HEK293 (cell line): ENCODE results near the gene DIRAS1.

Source experiments
- PRDM1 ChIP-seq: fragments of 450-650 bp; formaldehyde crosslinking; IDR thresholded peaks from 2 replicates; pipeline ENCODE4; 2016; ENCODE audit warnings: missing biosample characterization, missing genetic modification characterization
- SP2 ChIP-seq: fragments of 450-650 bp; formaldehyde crosslinking; IDR thresholded peaks from 2 replicates; pipeline ENCODE4 v1.5.1; 2016; ENCODE audit warnings: missing biosample characterization, missing genetic modification characterization
- TCF7L2 ChIP-seq: IDR thresholded peaks from 2 replicates; pipeline ENCODE4 v1.6.1; 2011; ENCODE audit warnings: low read depth, mild to moderate bottlenecking, inconsistent platforms, low read length, moderate library complexity, borderline replicate concordance
- ZBTB20 ChIP-seq: fragments of 450-650 bp; formaldehyde crosslinking; IDR thresholded peaks from 2 replicates; pipeline ENCODE4 v1.5.1; 2016; ENCODE audit warnings: missing biosample characterization, missing genetic modification characterization
- ZNF112 ChIP-seq: fragments of 450-650 bp; formaldehyde crosslinking; IDR thresholded peaks from 2 replicates; pipeline ENCODE4 v1.5.0; 2017; ENCODE audit warnings: missing biosample characterization, missing genetic modification characterization
- ZNF266 ChIP-seq: fragments of 450-650 bp; formaldehyde crosslinking; IDR thresholded peaks from 2 replicates; pipeline ENCODE4 v1.5.1; 2016; ENCODE audit warnings: missing biosample characterization, missing genetic modification characterization, low read depth
- ZNF510 ChIP-seq: fragments of 450-650 bp; formaldehyde crosslinking; IDR thresholded peaks from 2 replicates; pipeline ENCODE4 v1.5.1; 2018; ENCODE audit warnings: mild to moderate bottlenecking, missing genetic modification characterization, missing biosample characterization; ENCODE audit not compliant: insufficient replicate concordance
- ZNF768 ChIP-seq: fragments of 450-650 bp; formaldehyde crosslinking; IDR thresholded peaks from 2 replicates; pipeline ENCODE4 v1.5.1; 2018; ENCODE audit warnings: missing biosample characterization, mild to moderate bottlenecking, missing genetic modification characterization
- ZNF776 ChIP-seq: fragments of 450-650 bp; formaldehyde crosslinking; IDR thresholded peaks from 2 replicates; pipeline ENCODE4 v1.5.0; 2017; ENCODE audit warnings: missing biosample characterization, missing genetic modification characterization, borderline replicate concordance
- ZNF830 ChIP-seq: fragments of 450-650 bp; IDR thresholded peaks from 2 replicates; pipeline ENCODE4 v1.5.0; 2018; ENCODE audit warnings: missing biosample characterization, missing genetic modification characterization, low read depth, mild to moderate bottlenecking, moderate library complexity
- TF ChIP-seq, protein P1 (sequence below): fragments of 450-650 bp; formaldehyde crosslinking; IDR thresholded peaks from 2 replicates; pipeline ENCODE4 v1.5.1; 2016; ENCODE audit warnings: missing biosample characterization, missing genetic modification characterization
- TF ChIP-seq, protein P2 (sequence below): fragments of 450-650 bp; formaldehyde crosslinking; IDR thresholded peaks from 2 replicates; pipeline ENCODE4 v1.5.1; 2016; ENCODE audit warnings: missing biosample characterization, missing genetic modification characterization

DNA sequence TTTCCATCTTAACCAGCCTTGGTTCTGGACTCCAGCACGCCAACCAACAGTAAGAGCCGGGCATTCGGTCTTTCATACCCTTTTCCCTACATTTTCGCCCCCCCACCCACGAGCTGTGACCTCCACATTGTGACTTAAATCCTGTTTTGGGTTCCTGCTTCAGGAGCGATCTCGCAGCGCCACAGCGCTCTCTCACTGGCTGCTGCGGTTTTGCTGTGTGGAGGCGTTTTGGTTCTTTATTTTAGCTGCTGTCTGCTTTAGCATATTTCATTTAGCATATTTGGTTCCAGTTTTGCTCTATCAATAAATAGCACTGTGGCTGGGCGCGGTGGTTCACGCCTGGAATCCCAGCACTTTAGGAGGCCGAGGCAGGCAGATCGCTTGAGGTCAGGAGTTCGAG lies 38.2 kb upstream of the DIRAS1 start:
- TF ChIP-seq SP2, result no peak
- no peak for TF ChIP-seq TCF7L2
- TF ChIP-seq, protein P1, sequence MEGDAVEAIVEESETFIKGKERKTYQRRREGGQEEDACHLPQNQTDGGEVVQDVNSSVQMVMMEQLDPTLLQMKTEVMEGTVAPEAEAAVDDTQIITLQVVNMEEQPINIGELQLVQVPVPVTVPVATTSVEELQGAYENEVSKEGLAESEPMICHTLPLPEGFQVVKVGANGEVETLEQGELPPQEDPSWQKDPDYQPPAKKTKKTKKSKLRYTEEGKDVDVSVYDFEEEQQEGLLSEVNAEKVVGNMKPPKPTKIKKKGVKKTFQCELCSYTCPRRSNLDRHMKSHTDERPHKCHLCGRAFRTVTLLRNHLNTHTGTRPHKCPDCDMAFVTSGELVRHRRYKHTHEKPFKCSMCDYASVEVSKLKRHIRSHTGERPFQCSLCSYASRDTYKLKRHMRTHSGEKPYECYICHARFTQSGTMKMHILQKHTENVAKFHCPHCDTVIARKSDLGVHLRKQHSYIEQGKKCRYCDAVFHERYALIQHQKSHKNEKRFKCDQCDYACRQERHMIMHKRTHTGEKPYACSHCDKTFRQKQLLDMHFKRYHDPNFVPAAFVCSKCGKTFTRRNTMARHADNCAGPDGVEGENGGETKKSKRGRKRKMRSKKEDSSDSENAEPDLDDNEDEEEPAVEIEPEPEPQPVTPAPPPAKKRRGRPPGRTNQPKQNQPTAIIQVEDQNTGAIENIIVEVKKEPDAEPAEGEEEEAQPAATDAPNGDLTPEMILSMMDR (tag by site-specific recombination), result no peak
- no peak for TF ChIP-seq ZNF266
- no peak for TF ChIP-seq ZNF112
- no peak for TF ChIP-seq PRDM1
- TF ChIP-seq ZNF768 (tag by site-specific recombination), result no peak
- TF ChIP-seq ZNF510, result no peak
- TF ChIP-seq, protein P2, sequence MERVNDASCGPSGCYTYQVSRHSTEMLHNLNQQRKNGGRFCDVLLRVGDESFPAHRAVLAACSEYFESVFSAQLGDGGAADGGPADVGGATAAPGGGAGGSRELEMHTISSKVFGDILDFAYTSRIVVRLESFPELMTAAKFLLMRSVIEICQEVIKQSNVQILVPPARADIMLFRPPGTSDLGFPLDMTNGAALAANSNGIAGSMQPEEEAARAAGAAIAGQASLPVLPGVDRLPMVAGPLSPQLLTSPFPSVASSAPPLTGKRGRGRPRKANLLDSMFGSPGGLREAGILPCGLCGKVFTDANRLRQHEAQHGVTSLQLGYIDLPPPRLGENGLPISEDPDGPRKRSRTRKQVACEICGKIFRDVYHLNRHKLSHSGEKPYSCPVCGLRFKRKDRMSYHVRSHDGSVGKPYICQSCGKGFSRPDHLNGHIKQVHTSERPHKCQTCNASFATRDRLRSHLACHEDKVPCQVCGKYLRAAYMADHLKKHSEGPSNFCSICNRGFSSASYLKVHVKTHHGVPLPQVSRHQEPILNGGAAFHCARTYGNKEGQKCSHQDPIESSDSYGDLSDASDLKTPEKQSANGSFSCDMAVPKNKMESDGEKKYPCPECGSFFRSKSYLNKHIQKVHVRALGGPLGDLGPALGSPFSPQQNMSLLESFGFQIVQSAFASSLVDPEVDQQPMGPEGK (tag by site-specific recombination), result no peak
- TF ChIP-seq ZNF830 (tag by site-specific recombination), result no peak
- no peak for TF ChIP-seq ZNF776
- no peak for TF ChIP-seq ZBTB20 (tag by site-specific recombination)
